GM18499 (cell line): Measurements from ENCODE around the gene ATG5.

Experiments
- ATAC-seq: cut with Tn5 transposase; IDR thresholded peaks from one replicate; pipeline ENCODE4 v1.9.1; 2021; ENCODE audit warnings: moderate number of reproducible peaks; ENCODE audit not compliant: insufficient read depth, unreplicated experiment

Gene ATG5

DNA sequence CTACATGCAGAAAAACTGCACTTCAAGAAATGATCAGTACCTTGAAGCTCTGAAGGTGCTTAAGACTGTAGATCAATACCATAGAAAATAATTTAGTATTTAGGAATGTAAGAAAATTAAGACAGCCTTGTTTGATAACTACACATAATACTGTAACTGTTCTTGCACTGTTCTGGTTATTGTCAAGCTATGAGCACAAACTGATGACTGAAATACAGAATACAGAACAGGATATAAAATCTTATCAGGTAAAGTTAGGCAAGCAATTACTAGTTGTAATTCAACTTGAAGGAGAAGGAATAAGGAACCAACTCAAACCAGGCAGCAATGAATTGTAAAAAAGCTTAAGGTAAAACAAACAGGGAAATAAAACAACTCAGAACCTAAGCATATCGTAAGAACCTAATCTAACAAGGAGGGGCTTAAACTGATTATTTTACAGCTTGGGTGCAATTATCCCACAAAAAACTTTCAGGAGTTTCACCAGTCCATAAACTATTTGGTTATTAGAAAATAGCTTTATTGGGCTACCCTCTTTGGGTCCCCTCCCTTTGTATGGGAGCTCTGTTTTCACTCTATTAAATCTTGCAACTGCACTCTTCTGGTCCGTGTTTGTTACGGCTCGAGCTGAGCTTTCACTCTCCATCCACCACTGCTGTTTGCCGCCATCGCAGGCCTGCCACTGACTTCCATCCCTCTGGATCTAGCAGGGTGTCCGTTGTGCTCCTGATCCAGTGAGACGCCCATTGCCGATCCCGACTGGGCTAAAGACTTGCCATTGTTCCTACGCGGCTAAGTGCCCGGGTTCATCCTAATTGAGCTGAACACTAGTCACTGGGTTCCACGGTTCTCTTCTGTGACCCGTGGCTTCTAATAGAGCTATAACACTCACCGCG, 97.7 kb downstream of the ATG5 start:
- ATAC-seq = no peak

DNA sequence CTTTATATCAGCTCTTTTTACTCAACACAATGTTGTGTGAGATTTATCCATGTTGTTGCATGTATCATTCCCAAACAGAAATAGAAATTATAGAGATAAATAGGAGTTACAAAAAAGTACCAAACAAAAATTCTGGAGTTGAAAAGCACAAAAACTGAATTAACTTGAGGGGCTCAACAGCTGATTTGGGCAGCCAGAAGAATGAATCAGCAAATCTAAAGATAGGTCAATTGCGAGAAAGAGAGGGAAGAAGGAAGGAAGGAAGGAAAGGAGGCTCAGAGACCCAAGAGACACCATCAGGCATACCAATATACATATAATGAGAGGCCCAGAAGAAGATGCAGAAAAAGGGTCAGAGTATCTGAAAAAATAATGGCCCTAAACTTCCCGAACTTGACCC, 98.9 kb downstream of the ATG5 start:
- ATAC-seq = no peak

DNA sequence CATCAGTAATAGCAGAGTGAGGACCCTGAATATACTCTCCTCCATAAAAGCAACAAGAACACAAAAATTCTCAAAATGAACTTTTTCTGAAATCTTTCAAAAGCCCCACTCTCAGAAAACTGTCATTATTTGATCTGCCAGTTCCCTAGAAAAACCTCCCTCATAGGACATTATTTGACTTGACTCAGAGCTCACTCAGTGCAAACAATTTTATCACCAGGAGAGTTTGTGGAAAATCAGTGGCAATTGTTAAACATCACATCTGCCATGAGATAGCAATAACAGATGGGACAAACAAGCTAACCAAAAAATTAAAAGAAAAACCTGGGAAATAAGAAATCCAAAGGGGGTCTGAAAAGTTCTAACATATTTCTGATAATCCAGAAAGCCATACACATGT, 100.0 kb downstream of the ATG5 start:
- no peak for ATAC-seq

DNA sequence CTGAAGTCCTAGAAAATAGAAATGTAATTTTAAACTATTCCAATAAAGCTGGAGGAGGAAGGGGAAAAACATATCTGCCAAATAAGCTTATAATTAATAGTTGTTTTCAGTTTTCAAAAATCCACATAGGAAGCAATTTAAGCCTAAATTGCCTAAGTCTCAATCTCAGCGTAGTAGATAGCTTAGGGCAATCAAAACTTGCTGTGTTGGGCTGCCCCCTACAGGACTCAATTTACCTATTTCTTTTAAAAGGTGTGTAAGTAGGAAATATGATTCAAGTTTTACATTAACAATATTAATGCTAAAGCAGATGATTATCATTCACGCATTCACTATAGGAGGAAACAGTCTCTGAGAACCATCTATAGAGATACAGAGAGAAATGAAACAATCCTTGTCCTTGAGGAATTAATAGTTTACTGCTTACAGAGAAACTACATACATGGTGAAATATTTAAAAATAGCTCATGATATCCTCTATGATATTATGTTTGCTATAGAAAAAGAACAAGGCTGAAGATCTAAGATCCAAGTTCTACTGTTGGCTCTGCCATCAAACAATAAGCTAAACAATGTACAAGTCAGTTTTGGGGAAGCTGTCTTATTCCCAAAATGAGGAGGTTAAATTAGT, 102.1 kb downstream of the ATG5 start:
- ATAC-seq = no peak

DNA sequence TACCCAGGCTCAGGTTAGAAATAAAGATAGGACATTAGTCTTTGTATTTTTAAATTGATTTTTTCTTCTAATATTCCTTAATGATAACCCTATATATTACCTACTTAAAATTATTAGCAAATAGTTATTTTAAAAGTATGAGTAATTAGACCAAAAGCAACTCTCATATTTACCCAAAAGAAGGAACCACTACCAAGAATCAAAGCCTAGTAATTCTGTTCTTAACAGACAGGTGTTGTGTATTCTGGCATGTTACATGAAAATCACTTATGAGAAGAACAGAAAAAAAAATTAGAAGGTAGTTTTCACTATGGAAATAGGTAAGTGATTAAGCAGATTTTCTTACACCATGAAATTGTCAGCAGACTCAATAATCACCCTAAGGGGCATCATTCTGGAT, 105.1 kb downstream of the ATG5 start:
- ATAC-seq = no peak

DNA sequence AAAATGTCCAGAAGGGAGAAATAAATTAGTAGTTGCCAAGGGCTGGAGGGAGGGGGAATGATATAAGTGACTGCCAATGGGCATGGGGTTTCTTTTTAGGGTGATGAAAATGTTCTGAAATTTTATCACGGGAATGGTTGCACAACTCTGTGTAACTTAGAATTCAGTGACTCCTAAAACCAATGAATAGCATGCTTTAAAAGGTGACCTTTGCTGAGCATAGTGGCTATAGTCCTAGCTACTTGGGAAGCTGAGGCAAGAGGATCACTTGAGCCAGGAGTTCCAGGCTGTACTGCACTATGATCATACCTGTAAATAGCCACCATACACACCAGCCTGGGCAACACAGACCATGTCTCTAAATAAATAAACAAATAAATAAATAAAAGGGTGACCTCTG, 109.0 kb downstream of the ATG5 start:
- no peak for ATAC-seq

DNA sequence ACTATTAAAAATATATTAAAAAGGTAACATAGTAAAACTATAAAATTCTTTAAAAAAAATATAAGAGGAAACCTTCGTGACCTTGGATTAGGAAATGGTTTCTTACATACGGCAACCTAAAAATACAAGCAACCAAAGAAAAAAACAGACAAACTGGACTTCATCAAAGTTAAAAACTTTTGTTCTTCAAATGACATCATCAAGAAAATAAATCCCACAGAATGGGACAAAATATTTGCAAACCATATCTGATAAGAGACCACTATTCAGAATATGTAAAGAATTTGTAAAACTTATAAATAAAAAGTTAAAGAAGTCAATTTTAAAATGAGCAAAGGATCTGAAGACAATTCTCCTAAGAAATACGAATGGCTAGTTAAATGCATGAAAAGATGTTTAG, 110.0 kb downstream of the ATG5 start:
- no peak for ATAC-seq

DNA sequence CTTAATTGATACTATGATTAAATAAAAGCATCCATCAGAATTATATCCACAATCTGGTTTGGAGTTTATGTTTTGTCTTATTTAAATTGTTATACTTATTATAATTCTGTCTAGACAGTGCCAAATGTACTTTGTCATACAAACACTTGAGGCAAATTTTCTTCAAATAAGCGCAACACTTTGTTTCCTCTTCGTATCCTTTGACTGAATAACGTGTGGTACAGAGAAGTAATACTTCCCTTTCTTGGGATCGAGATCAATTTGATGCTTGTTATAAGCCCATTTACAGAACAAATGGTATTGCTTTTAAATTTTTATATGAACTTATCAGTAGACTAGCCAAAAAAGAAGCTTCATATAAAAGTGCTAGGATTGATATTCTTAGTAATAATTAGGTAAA, 111.0 kb downstream of the ATG5 start:
- ATAC-seq = no peak

DNA sequence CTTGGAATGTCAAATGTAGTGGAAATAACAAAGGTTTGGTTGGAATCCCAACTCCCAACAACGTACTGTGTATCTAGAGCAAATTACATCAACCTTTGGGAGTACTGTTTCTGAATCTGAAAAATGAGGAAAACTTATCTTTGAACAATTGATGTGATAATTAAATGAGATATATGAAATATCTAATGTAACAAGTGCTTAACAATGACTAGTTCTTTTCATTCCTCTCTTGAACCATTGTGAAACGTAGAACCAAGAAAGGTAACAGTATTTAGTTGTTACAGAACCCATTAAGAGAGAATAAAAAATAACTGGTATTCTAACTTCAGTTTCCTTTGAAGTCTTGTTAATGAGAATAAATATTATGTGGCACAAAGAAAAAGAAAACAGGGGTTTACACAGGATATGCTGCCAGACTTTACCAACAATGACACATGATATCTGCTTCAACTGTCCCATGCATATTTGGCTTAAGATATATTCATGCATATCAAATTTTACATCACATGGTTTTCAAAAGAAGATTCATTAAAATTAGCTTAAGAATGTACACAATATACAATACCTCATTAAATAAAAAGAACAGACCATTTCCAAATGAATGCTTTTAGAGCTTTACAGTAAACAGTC, 111.8 kb downstream of the ATG5 start:
- ATAC-seq = no peak

DNA sequence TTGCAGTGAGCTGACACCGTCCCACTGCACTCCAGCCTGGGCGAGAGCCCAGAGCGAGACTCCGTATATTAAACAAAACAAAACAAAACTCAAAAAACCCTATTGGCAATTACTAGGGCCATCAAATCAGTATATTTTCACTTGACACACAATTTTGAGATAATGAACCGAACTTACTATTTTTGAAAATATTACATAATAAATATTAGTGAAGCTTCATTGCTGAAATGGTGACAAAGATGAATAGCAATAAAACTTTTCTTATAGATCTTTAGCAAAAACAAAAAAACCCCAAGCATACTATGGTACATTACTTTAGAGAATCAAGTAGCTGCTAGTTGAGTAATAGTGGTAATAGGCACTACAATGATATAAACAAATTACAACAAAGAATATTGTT, 113.0 kb downstream of the ATG5 start:
- ATAC-seq = no peak

DNA sequence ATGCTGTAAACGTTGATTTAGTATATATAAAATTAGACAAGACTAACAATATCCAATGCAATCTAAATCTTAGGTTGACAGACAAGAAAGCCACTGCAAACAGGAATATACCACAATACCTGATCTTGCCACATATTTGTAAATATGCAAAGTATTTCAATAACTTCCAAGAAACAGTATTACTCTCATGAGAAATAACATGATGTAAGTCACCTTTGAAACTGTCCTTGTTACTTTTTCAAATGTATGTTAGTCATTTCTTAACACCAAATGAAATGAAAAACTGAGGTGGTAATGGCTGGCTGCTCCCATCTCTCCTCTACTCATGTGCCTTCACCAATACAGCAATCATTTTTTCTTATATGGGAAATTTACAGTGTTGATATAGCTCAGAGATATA, 118.7 kb downstream of the ATG5 start:
- peak; percentile 75 for ATAC-seq

DNA sequence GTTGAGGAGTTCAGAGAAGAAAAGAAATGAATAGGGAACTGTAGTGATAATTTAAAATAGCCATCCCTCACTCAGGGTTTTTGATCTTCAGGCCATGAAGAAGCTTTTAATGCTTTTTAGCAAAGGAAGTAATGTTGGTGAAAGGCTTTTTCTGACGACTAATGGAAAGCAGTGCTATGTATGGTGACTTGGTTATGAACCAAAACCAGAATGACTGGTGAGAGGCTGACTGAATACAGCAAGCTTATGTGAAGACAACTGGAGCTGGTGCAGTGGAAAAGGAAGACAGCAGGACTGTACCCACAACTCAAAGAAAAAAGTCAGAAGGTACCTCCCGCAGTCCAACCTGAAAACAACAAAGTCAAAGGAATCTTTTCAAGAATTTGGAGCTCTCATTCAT, 120.6 kb downstream of the ATG5 start:
- no peak for ATAC-seq

DNA sequence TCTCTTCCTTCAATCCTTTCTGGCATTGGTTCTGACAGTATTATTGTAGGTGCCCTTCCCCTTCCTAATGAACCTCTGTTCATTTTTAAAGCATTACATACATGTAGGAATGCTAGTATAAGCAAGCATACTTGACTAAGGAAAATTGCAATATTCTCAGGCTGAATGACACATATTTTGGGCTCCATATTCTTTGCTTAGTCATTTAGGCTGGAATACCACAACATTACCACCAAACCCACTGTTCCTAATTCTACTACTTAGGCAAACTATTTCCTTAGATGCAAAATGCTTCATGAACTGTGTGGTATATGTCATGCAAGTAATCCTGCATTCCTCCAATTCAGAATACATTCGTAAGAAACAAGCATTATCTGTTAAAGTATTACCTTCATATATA, 125.6 kb downstream of the ATG5 start:
- no peak for ATAC-seq

DNA sequence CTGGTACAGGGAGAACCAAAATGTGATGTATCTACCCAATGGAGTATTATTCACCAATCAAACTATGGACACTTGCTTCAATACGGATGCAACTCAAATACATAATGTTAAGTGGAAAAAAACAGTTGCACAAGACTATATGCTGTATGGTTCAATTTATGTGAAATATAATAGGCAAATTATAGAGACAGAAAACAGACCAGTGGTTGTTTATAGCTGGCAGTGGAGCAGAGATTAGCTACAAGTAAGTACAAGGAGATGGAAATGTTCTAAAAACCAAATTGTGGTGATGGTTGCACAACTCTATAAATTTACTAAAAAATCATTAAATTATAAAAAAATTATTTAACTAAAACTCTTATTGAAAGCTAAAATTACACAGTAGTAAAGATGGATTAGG, 126.2 kb downstream of the ATG5 start:
- no peak for ATAC-seq

DNA sequence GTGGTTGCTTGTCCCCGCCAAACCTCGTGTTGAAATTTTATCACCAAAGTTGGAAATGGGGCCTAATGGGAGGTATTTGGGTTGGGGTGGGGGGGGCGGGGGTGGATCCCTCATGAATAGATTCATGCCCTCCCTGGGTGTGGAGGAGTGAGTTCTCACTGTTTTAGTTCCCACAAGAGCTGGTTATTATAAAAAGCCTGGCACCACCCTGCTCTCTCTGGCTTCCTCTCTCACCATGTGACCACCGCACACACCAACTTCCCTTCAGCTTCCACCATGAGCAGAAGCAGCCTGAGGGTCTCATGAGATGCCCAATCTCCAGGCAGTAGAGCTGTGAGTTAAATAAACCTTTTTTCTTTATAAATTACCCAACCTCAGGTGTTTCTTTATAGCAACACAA, 128.1 kb downstream of the ATG5 start:
- no peak for ATAC-seq

DNA sequence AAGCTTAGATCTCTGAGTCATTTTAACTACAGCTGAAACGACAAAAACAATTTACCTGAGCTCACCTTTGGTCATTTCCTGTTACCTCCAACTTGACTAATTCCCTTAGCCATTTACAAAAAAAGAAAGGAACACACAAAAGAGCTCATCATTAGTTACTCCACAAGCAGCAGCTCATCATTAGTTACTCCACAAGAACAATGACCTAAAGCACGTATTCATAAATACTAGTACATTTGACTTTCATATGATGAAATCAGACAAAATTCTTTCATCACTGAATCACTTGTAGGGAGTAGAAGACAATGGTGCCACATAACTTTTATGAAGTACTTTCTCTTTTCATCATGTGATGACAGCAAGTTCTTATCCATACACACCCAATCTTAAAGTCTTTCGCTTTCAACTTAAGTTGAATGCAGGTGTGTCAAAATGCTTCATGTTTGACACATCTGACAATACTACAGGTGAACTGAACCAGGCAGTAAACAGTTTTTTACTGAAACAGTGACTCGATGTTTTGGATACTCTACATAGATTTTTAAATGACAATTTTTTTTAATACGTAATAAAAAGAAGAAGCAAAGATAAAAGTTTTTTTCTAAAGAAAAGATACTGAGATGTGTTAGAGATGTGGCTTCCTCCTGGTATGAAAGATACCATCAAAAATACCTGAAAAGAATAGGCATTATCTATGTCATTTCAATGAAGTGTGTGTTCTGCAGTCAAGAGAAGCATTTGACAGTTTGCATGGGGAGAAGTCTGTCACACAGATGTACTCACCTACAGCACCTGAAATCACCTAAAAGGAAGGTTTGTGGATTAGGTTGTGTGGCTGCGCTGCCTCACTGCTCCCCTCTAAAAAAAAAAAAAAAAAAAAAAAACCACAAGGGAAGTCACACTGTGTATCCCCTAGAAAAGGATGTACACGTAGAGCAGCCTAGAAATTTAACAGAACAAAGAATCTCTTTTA, 130.3 kb downstream of the ATG5 start:
- no peak for ATAC-seq

DNA sequence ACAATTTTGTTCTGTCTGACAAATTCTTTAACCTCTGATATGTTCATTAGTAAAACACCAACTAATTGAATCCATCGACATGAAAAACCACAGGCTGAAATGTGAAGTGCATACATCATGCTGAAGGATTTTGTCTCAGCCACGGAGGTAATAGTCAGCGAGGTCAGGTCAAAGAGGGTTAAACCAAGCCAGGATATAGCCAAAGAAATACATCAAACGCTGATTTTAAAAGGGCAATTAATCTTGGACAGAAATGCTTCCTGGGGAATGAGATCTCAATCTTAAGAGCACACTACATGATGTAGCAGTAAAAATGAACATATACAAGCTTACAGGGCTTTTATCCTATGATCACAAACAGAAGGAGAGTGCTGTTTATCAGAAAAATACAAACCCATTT, 132.7 kb downstream of the ATG5 start:
- no peak for ATAC-seq

DNA sequence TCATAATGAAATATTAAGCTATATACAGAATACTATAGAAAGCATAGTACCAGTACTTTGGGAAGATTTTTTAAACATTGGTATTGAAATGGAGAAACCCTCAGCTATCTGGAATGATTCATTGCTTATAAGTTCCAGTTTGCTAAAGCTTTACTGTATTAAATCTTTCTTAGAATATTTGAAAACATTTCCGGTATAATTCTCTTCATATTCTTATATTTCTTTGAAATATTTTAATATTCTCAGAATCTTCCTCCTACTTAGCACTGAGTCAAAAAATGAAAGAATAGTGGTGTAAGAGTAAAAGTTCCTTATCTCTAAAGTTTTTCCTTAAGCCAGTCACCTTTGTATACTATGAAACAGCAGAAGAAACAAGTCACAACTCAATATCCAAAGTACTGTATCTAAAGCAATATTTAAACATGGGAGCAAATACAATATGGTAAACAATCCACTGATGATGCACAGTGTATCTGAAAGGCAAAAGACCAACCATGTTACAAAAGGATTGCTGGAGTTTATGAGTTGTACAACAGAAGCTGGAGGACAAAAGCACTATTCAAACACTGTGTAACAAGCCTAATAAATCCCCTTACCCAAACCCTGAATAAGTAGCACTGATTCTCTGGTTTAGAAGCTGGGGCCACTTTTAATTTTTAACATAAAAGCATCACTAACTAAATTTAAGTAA, 137.3 kb downstream of the ATG5 start:
- ATAC-seq = no peak

DNA sequence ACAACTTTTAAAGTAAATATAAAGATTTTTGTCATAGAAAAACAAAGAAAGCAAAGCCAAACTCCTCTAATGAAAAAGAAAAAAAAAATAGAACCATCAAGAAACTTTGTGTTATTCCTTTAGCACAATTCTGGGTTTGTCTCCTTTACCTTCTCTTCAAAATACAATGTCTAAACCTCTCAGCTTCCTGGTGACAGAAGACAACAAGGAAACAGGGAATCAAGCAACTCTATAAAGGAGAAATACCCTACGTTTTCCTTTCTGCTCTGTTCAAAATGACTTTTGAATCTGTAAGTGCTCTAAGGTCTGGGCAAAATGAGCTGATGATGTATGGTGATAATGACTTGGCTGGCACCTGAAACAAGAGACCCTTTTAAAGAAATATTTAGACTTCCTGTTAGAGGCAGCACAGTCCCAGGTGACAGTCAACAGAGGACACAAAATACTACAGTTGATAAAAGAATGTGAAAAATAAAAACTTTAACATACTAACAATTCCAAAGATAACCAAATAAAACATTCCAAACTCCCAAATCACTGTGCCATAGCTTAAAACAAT, 138.1 kb downstream of the ATG5 start:
- no peak for ATAC-seq

DNA sequence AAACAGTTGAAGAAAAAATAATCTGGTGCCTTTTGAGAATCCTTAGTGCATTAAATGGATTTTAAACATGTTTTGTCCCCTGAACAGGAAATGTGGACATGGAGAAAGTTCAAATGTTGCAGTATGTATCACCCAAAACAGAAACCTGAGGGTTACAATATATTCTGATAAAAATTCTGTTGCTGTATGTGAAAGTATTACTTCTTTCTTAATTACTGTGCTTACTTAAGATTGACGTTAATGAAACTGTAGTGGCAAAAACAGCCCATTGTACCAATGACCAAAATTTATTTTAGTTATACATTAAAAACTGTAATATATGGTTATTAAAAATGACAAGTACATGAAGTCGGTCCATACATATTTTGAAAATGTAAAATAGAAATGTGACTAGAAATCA, 138.8 kb downstream of the ATG5 start:
- ATAC-seq = no peak
